ENCODE measurements around the gene PKNOX2.

The PKNOX2 gene

GRCh38 chr11:125312391-125312790 is 147.8 kb downstream of the PKNOX2 start:
- no peaks in the 10 kb centered on the region for H3K4me1 Mint-ChIP-seq (ENCODE audit: low read depth in 2 of 2)
- H3K4me3 Mint-ChIP-seq, result no peak overlapping the region
- H3K27ac Mint-ChIP-seq, result no peak overlapping the region
- H3K9me3 Mint-ChIP-seq, result no peaks in the 10 kb centered on the region
- ATAC-seq (replicated peaks) (no peak), DNase-seq (no peak)
- H3K27me3 Mint-ChIP-seq, result peaks cover 44 to 53% of the 10 kb centered on the region in 2 donors
- H3K36me3 Mint-ChIP-seq (ENCODE audit: insufficient read depth), result no peaks in the 10 kb centered on the region

GRCh38 chr11:125312812-125313211 is 148.3 kb downstream of the PKNOX2 start:
- Mint-ChIP-seq H3K27me3 (peaks cover 44 to 53% of the 10 kb centered on the region in 2 donors), H3K4me1 (ENCODE audit: low read depth in 2 of 2) (no peaks in the 10 kb centered on the region)

GRCh38 chr11:125313271-125314219 is 149.0 kb downstream of the PKNOX2 start:
- H3K27ac Mint-ChIP-seq, result no peak overlapping the region
- no peaks in the 10 kb centered on the region for H3K36me3 Mint-ChIP-seq (ENCODE audit: insufficient read depth)
- no peaks in the 10 kb centered on the region for H3K9me3 Mint-ChIP-seq
- no peak for DNase-seq
- H3K4me1 Mint-ChIP-seq (ENCODE audit: low read depth in 2 of 2), result no peaks in the 10 kb centered on the region
- no peak for ATAC-seq (replicated peaks)
- H3K27me3 Mint-ChIP-seq, result peaks cover 42 to 50% of the 10 kb centered on the region in 2 donors
- no peak overlapping the region for H3K4me3 Mint-ChIP-seq

More at GRCh38 chr11:125312812-125313211, 148.3 kb downstream of the PKNOX2 start:
- no peaks in the 10 kb centered on the region for H3K9me3 Mint-ChIP-seq
- H3K4me3 Mint-ChIP-seq, result no peak overlapping the region
- no peaks in the 10 kb centered on the region for H3K36me3 Mint-ChIP-seq (ENCODE audit: insufficient read depth)
- DNase-seq (no peak), ATAC-seq (replicated peaks) (no peak)
- H3K27ac Mint-ChIP-seq, result no peak overlapping the region

GRCh38 chr11:125314276-125315078 is 149.9 kb downstream of the PKNOX2 start:
- DNase-seq, result no peak
- Mint-ChIP-seq H3K4me3 (no peak overlapping the region), H3K36me3 (ENCODE audit: insufficient read depth) (no peaks in the 10 kb centered on the region), H3K4me1 (ENCODE audit: low read depth in 2 of 2) (no peaks in the 10 kb centered on the region), H3K27ac (no peak overlapping the region), H3K27me3 (peaks cover 39 to 55% of the 10 kb centered on the region in 2 donors), H3K9me3 (no peaks in the 10 kb centered on the region)
- no peak for ATAC-seq (replicated peaks)

- Mint-ChIP-seq H3K9me3 (no peaks in the 10 kb centered on the region), H3K4me1 (ENCODE audit: low read depth in 2 of 2) (peaks cover 0 to 1% of the 10 kb centered on the region in 2 donors), H3K4me3 (no peak overlapping the region), H3K27me3 (peaks cover 40 to 56% of the 10 kb centered on the region in 2 donors), H3K27ac (no peak overlapping the region), H3K36me3 (ENCODE audit: insufficient read depth) (no peaks in the 10 kb centered on the region)
- DNase-seq (no peak), ATAC-seq (replicated peaks) (no peak)
These were observed 150.7 kb downstream of the PKNOX2 start for GRCh38 chr11:125315079-125315740.

- Mint-ChIP-seq H3K27ac (no peak overlapping the region), H3K4me1 (ENCODE audit: low read depth in 2 of 2) (peaks cover 0 to 2% of the 10 kb centered on the region in 2 donors), H3K36me3 (ENCODE audit: insufficient read depth) (no peaks in the 10 kb centered on the region), H3K4me3 (no peak overlapping the region), H3K9me3 (no peaks in the 10 kb centered on the region), H3K27me3 (peaks cover 42 to 55% of the 10 kb centered on the region in 2 donors)
- DNase-seq (no peak), ATAC-seq (replicated peaks) (no peak)
These were observed 152.9 kb downstream of the PKNOX2 start for GRCh38 chr11:125317416-125317815.

DNA sequence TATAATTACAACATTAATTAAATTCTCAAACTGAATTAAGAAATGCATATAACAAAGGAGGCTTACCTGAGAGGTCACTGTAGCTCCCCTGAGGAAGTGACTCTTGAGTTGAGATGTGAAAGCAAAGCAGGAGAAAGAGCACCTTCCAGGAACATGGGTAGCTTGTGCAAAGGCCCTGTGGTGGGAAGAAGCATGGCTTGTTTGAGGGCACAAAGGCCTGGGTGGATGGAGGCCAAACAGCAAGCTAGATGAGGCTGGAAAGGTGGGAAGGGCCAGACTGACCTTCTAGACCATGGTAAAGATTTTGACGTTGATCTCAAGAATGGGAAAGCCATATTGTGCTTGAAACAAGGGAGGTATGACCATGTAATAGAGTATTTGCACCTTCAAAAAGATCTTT is 155.1 kb downstream of the PKNOX2 start:
- ATAC-seq (replicated peaks) (no peak), DNase-seq (no peak)
- no peak overlapping the region for H3K4me3 Mint-ChIP-seq
- no peaks in the 10 kb centered on the region for H3K9me3 Mint-ChIP-seq
- peaks cover 48 to 58% of the 10 kb centered on the region in 2 donors for H3K27me3 Mint-ChIP-seq
- H3K27ac Mint-ChIP-seq, result no peak overlapping the region
- H3K36me3 Mint-ChIP-seq (ENCODE audit: insufficient read depth), result no peaks in the 10 kb centered on the region
- peaks cover 0 to 2% of the 10 kb centered on the region in 2 donors for H3K4me1 Mint-ChIP-seq (ENCODE audit: low read depth in 2 of 2)

DNA sequence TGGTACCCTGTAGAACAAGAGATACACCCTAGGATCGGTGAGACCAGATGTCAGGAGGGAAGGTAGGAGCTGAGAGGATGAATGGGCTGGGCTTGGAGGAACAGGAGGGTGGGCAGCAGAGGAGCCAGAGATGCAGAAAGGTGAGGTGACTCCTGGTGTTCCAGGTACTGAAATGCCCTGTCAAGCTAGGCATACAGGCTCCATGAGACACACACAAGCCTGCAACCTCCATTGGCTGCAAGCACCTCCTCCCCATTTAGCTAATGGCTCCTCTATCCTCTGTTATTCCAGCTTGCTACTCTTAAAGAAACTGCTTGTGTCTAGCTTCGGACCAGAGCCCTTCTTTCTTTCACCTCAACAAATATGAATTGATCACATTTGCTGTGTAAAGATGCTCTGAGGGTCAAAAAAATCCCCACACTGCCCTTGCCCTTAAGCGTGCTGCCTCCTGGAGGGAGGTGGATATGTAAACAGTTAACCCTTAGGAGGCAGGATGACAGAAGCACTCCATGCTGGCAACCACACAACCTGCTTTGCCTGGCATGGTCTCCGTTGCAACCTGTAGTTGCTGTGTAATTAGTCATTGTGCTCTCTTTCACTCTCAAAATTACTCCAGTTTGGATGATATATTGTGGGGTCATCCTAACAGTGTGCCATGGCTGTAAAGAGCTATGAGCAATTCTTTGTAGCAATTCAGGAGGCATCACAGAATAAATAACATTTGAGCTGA is 156.0 kb downstream of the PKNOX2 start:
- Mint-ChIP-seq H3K4me3 (no peak overlapping the region), H3K4me1 (ENCODE audit: low read depth in 2 of 2) (peaks cover 0 to 2% of the 10 kb centered on the region in 2 donors), H3K27ac (no peak overlapping the region), H3K27me3 (peaks cover 52 to 61% of the 10 kb centered on the region in 2 donors), H3K9me3 (no peaks in the 10 kb centered on the region), H3K36me3 (ENCODE audit: insufficient read depth) (no peaks in the 10 kb centered on the region)
- DNase-seq (no peak), ATAC-seq (replicated peaks) (no peak)

DNA sequence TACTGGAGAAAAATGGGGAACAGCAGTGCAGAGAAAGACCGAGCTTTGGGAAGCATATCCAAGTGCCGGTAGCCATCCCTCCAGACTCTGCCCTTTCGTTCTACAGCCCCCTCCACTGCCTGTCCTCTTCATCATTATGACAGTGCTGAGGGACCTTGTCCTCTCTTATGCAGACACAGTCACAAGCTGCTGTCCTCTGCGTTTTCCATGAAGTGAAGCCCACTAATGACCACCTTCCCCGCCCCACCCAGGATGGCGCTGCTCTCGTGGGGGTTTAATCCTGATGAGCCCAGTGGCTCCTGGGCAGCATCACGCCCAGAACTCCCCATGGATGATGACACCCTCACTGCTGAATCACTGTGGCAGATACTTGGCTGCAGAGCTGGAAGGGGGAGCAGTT is 157.7 kb downstream of the PKNOX2 start:
- DNase-seq (no peak), ATAC-seq (replicated peaks) (no peak)
- Mint-ChIP-seq H3K27ac (no peak overlapping the region), H3K4me3 (no peak overlapping the region), H3K27me3 (peaks cover 64 to 78% of the 10 kb centered on the region in 2 donors), H3K4me1 (ENCODE audit: low read depth in 2 of 2) (peaks cover 0 to 2% of the 10 kb centered on the region in 2 donors), H3K9me3 (no peaks in the 10 kb centered on the region), H3K36me3 (ENCODE audit: insufficient read depth) (no peaks in the 10 kb centered on the region)

- no peak for DNase-seq
- Mint-ChIP-seq H3K9me3 (no peaks in the 10 kb centered on the region), H3K36me3 (ENCODE audit: insufficient read depth) (no peaks in the 10 kb centered on the region), H3K4me3 (no peak overlapping the region), H3K27me3 (peaks cover 73 to 84% of the 10 kb centered on the region in 2 donors), H3K4me1 (ENCODE audit: low read depth in 2 of 2) (peaks cover 0 to under 1% of the 10 kb centered on the region in 2 donors), H3K27ac (no peak overlapping the region)
- ATAC-seq (replicated peaks), result no peak
These were observed 160.6 kb downstream of the PKNOX2 start for GRCh38 chr11:125325196-125325595.

DNA sequence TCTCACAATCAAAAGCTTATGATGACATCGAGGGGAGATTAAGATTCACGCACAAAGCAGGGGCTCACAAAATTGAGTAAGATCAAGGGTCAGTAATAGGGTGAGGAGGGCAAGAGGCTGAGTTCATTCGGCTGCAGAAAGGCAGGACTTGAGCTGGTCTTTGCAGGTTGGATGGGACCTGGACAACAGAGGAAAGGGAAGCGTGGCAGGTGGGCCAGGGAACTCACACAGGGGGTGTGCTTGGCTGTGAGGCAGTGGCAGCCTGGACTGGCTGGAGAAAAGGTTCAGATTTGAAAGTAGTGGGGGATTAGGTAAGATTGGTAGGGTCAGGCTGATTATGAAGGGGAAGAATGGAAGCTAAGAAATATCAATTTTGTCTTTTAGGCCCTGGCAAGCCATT is 161.6 kb downstream of the PKNOX2 start:
- Mint-ChIP-seq H3K4me3 (no peak overlapping the region), H3K4me1 (ENCODE audit: low read depth in 2 of 2) (no peaks in the 10 kb centered on the region), H3K27me3 (peaks cover 72 to 85% of the 10 kb centered on the region in 2 donors)

DNA sequence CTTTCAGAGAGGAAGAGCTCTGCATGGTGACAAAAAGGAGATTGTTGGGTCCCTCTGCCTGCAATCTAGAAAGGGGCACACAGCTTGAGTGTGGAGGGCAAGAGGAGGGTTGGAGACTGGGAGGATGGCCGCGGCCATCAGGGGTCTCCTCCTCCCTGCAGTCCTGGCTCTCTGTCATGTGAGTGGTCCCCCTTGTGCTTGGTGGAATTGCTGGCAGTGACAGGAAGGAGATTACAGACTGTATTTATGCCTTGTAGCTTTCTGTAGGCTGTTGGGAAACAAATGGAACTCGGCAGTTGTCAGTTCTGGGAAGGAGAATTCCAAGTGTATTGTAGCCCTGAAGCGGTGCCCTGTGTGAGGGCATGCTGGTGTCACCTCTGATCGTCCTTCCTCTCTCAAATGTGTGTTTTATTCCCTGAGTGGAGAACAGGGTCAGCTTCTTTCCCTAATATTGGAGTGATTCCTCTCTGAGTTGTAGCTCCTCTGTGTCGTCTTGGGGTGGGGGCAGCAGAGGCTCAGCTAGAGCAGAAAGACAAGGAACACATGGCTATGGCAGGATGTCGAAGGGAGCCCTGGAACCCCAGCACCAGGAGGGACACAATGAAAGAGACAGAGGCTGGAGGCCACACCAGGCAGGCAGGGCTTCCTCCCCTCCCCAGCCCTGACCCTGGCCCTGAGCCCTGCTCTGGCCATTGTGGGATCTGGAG is 163.1 kb downstream of the PKNOX2 start:
- ATAC-seq (replicated peaks) (no peak), DNase-seq (no peak)
- no peak overlapping the region for H3K27ac Mint-ChIP-seq
- H3K9me3 Mint-ChIP-seq, result no peaks in the 10 kb centered on the region
- no peaks in the 10 kb centered on the region for H3K4me1 Mint-ChIP-seq (ENCODE audit: low read depth in 2 of 2)
- H3K36me3 Mint-ChIP-seq (ENCODE audit: insufficient read depth), result no peaks in the 10 kb centered on the region
- no peak overlapping the region for H3K4me3 Mint-ChIP-seq
- peaks cover 70 to 84% of the 10 kb centered on the region in 2 donors for H3K27me3 Mint-ChIP-seq

More for the DNA sequence above, 161.6 kb downstream of the PKNOX2 start:
- Mint-ChIP-seq H3K9me3 (no peaks in the 10 kb centered on the region), H3K36me3 (ENCODE audit: insufficient read depth) (no peaks in the 10 kb centered on the region), H3K27ac (no peak overlapping the region)
- DNase-seq, result no peak
- ATAC-seq (replicated peaks), result no peak
